Upper lobe of left lung (tissue), 6 donors: ENCODE data around the gene TUBB2A. TPM values are rescaled to one million over a fixed set of nuclear protein-coding genes. Genes with fewer than 3 reads are reported as not detected.

ENCODE experiments used
- ATAC-seq, 2 donors: fragments of 200-7000 bp; cut with Tn5 transposase; one replicate each; pipeline ENCODE4 v1.9.1; 2022; ENCODE audit warnings: mild to moderate bottlenecking in 2 of 2, moderate library complexity in 2 of 2; ENCODE audit not compliant: low FRiP score in 2 of 2
- DNase-seq, 2 donors: peaks; one replicate each; pipeline ENCODE4 v3.0.0-alpha.2; 2019 to 2020
- H3K27ac ChIP-seq, 4 donors: fragments of 200-600 bp; sonication (generic); one replicate each; pipeline ENCODE4 v1.5.1; 2016 to 2019
- H3K27me3 ChIP-seq, 4 donors: fragments of 200-600 bp; sonication (generic); one replicate each; pipeline ENCODE4 v1.5.1; 2017 to 2019
- H3K36me3 ChIP-seq, 4 donors: fragments of 200-600 bp; sonication (generic); one replicate each; pipeline ENCODE4 v1.5.1; 2016 to 2019
- H3K4me1 ChIP-seq, 4 donors: fragments of 200-600 bp; sonication (generic); one replicate each; pipeline ENCODE4 v1.5.1; 2018 to 2019
- H3K4me3 ChIP-seq, 4 donors: fragments of 200-600 bp; sonication (generic); one replicate each; pipeline ENCODE4 v1.5.1; 2017 to 2019; ENCODE audit warnings: mild to moderate bottlenecking in 2 of 4, moderate library complexity in 1 of 4
- H3K9me3 ChIP-seq, 4 donors: fragments of 200-600 bp; sonication (generic); one replicate each; pipeline ENCODE4 v1.5.1; 2018 to 2019
- CTCF ChIP-seq, 6 experiments: fragments of 450-650 bp in 4 of 6; fragments of 200-600 bp in 2 of 6; sonication (generic) in 2 of 6; IDR thresholded peaks; one replicate each; pipeline ENCODE4 v1.5.1; 2016 to 2019; ENCODE audit warnings: antibody characterized with exemption in 6 of 6
- EP300 ChIP-seq, 4 donors: sonication (generic); formaldehyde crosslinking; IDR thresholded peaks; one replicate each; pipeline ENCODE4 v1.5.1; 2017; ENCODE audit warnings: antibody characterized with exemption in 4 of 4, control low read depth in 2 of 4
- POLR2A ChIP-seq, 4 donors: fragments of 450-650 bp; IDR thresholded peaks; one replicate each; pipeline ENCODE4 v1.5.1; 2016 to 2017; ENCODE audit warnings: antibody characterized with exemption in 4 of 4, mild to moderate bottlenecking in 2 of 4
- POLR2AphosphoS5 ChIP-seq, 2 donors: sonication (generic); formaldehyde crosslinking; IDR thresholded peaks; one replicate each; pipeline ENCODE4 v1.5.1; 2017; ENCODE audit warnings: antibody characterized with exemption in 2 of 2
- WGBS, 2 donors: methylation state at CpG; one replicate each; pipeline ENCODE4 v1.1.5; 2017 to 2018; 5-methylcytosine and 5-hydroxymethylcytosine counted together
- total RNA-seq, 6 donors: library from RNA; depleted of rRNA in 4 of 6; stranded (reverse); fragments of >200 nt in 4 of 6; gene quantifications; one replicate each; pipeline versions ENCODE4 v1.1.0 to v1.2.1, GENCODE V29; 2016 to 2021
- donor health status: DM: no; HTN: no; CAD: no; lungs with moderate emphysema.
- donor health status: DM: no; HTN: yes; CAD: no; lungs with severe emphysema.

TUBB2A gene
- total RNA-seq, 6 donors from 2014 or later, result 6.3 to 29.5 (median 15.1) TPM

- Histone ChIP-seq H3K4me1 (no peaks in the 10 kb centered on the region), H3K27me3 (no peaks in the 10 kb centered on the region), H3K4me3 (no peak overlapping the region), H3K27ac (no peak overlapping the region), H3K36me3 (peaks cover 0 to 5% (median 0%) of the 10 kb centered on the region in 4 donors), H3K9me3 (no peaks in the 10 kb centered on the region)
- no peak for DNase-seq
- TF ChIP-seq CTCF (IDR thresholded peaks at IDR 0.05) (no peak), POLR2A (IDR thresholded peaks at IDR 0.05) (no peak), POLR2AphosphoS5 (IDR thresholded peaks at IDR 0.05) (no peak), EP300 (IDR thresholded peaks at IDR 0.05) (no peak)
- 88 to 93% methylated on average over 6 of the region's 6 CpGs for WGBS, 2 donors
- ATAC-seq, result no peak
Measured at GRCh38 chr6:3147914-3148757, 9.2 kb downstream of the TUBB2A start.

GRCh38 chr6:3144571-3144970 lies 12.8 kb downstream of the TUBB2A start:
- DNase-seq (no peak), ATAC-seq (no peak)
- no peaks in the 10 kb centered on the region for H3K27me3 ChIP-seq
- H3K4me1 ChIP-seq, result peaks cover 0 to 3% (median 0%) of the 10 kb centered on the region in 4 donors
- WGBS, 2 donors, result 77 to 91% methylated on average over 8 of the region's 8 CpGs
- no peaks in the 10 kb centered on the region for H3K9me3 ChIP-seq
- peaks cover 0 to 23% (median 3%) of the 10 kb centered on the region in 4 donors for H3K36me3 ChIP-seq
- H3K4me3 ChIP-seq, result no peak overlapping the region
- no peak overlapping the region for H3K27ac ChIP-seq
- TF ChIP-seq CTCF (IDR thresholded peaks at IDR 0.05) (no peak), EP300 (IDR thresholded peaks at IDR 0.05) (no peak), POLR2AphosphoS5 (IDR thresholded peaks at IDR 0.05) (no peak), POLR2A (IDR thresholded peaks at IDR 0.05) (no peak)

GRCh38 chr6:3143158-3143557 lies 14.2 kb downstream of the TUBB2A start:
- H3K4me3 ChIP-seq, result no peak overlapping the region
- no peak for DNase-seq
- peaks cover 0 to 28% (median 3%) of the 10 kb centered on the region in 4 donors for H3K36me3 ChIP-seq
- H3K9me3 ChIP-seq, result no peaks in the 10 kb centered on the region
- no peaks in the 10 kb centered on the region for H3K27me3 ChIP-seq
- TF ChIP-seq POLR2A (IDR thresholded peaks at IDR 0.05) (no peak), EP300 (IDR thresholded peaks at IDR 0.05) (no peak), POLR2AphosphoS5 (IDR thresholded peaks at IDR 0.05) (no peak), CTCF (IDR thresholded peaks at IDR 0.05) (no peak)
- no peak overlapping the region for H3K27ac ChIP-seq
- ATAC-seq, result no peak
- H3K4me1 ChIP-seq, result peaks cover 0 to 16% (median 6%) of the 10 kb centered on the region in 4 donors
- 74 to 79% methylated on average over 6 of the region's 6 CpGs for WGBS, 2 donors

GRCh38 chr6:3142536-3142935 lies 14.8 kb downstream of the TUBB2A start:
- no peak for ATAC-seq
- no peak for DNase-seq
- Histone ChIP-seq H3K27ac (no peak overlapping the region), H3K4me3 (no peak overlapping the region), H3K4me1 (peaks cover 0 to 16% (median 6%) of the 10 kb centered on the region in 4 donors), H3K36me3 (peaks cover 0 to 33% (median 3%) of the 10 kb centered on the region in 4 donors), H3K27me3 (no peaks in the 10 kb centered on the region), H3K9me3 (no peaks in the 10 kb centered on the region)
- TF ChIP-seq POLR2AphosphoS5 (IDR thresholded peaks at IDR 0.05), result no peak
- no peak for TF ChIP-seq POLR2A (IDR thresholded peaks at IDR 0.05)
- TF ChIP-seq EP300 (IDR thresholded peaks at IDR 0.05), result no peak
- no peak for TF ChIP-seq CTCF (IDR thresholded peaks at IDR 0.05)
